Stimulated activated CD8-positive, alpha-beta memory T cell treated with anti-CD3 and anti-CD28 coated beads, Interleukin-7, amount 100 ng/mL, for 48 hours (primary cell): Measurements from ENCODE around the gene OR8B3.

ENCODE experiments used
- DNase-seq, 2 donors: peaks; one replicate each; pipeline ENCODE4 v3.0.0-alpha.2; 2020; ENCODE audit warnings: low read depth in 1 of 2; ENCODE audit errors: extremely low read depth in 1 of 2

Gene OR8B3

GRCh38 chr11:124376280-124376679, 22.5 kb downstream of the OR8B3 start:
- DNase-seq, result no peak

DNA sequence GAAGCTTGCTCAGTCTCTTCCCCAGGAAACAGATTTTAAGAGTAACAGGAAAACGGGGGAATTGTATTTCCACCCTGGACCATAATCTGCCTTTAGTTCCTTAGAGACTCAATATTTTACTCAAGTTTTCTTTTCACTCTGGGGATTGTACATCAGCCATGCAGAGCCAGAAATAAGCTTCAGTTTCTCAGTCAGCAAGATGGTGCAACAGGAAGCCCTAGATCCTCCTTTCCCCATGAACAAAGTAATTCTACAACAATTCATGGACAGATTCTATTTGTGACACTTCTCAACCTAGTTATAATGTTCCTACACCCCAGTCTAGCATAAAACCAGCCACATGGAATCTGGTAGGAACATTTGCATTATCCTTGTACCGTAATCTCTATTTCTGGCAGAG, 39.3 kb downstream of the OR8B3 start:
- no peak for DNase-seq

- no peak for DNase-seq
Measured at GRCh38 chr11:124346311-124346955, 52.4 kb downstream of the OR8B3 start.
